Glutamatergic neuron (in vitro differentiated cells): Measurements from ENCODE around the gene PTPRN2. TPM values are rescaled to one million over a fixed set of nuclear protein-coding genes. Genes with fewer than 3 reads are reported as not detected.

Source experiments
- DNase-seq: peaks from one replicate; pipeline ENCODE4 v3.0.0; 2022
- H3K27ac Mint-ChIP-seq: one replicate; pipeline ENCODE4 v1.8.0; 2020; ENCODE audit warnings: mild to moderate bottlenecking, mixed read lengths, inconsistent platforms; ENCODE audit not compliant: unreplicated experiment
- H3K27me3 Mint-ChIP-seq: one replicate; pipeline ENCODE4 v1.8.0; 2020; ENCODE audit warnings: mild to moderate bottlenecking, moderate library complexity, mixed read lengths, inconsistent platforms; ENCODE audit not compliant: unreplicated experiment
- H3K36me3 Mint-ChIP-seq: one replicate; pipeline ENCODE4 v1.8.0; 2020; ENCODE audit warnings: mild to moderate bottlenecking, mixed read lengths, inconsistent platforms; ENCODE audit not compliant: unreplicated experiment
- H3K4me1 Mint-ChIP-seq: one replicate; pipeline ENCODE4 v1.8.0; 2020; ENCODE audit warnings: mild to moderate bottlenecking, low read depth, mixed read lengths, inconsistent platforms; ENCODE audit not compliant: unreplicated experiment
- H3K4me3 Mint-ChIP-seq: one replicate; pipeline ENCODE4 v1.8.0; 2020; ENCODE audit warnings: mild to moderate bottlenecking, mixed read lengths, inconsistent platforms; ENCODE audit not compliant: unreplicated experiment
- H3K9me3 Mint-ChIP-seq: one replicate; pipeline ENCODE4 v1.8.0; 2020; ENCODE audit warnings: mild to moderate bottlenecking, moderate library complexity, mixed read lengths, inconsistent platforms; ENCODE audit not compliant: unreplicated experiment
- CTCF ChIP-seq: fragments of 200-600 bp; sonication (generic); IDR thresholded peaks from one replicate; pipeline ENCODE4 v1.5.0; 2021; ENCODE audit not compliant: partially characterized antibody, unreplicated experiment
- total RNA-seq: library from RNA; stranded (reverse); fragmentation: NEBNext Ultra II Directional; extraction: Animal tissue kit (Norgen Biotek cat#: 25700); gene quantifications from one replicate; pipeline ENCODE4 v1.2.1, GENCODE V29; 2021; ENCODE audit not compliant: unreplicated experiment

Gene PTPRN2
- total RNA-seq, 1 donor from 2014 or later, result 49.0 TPM

DNA sequence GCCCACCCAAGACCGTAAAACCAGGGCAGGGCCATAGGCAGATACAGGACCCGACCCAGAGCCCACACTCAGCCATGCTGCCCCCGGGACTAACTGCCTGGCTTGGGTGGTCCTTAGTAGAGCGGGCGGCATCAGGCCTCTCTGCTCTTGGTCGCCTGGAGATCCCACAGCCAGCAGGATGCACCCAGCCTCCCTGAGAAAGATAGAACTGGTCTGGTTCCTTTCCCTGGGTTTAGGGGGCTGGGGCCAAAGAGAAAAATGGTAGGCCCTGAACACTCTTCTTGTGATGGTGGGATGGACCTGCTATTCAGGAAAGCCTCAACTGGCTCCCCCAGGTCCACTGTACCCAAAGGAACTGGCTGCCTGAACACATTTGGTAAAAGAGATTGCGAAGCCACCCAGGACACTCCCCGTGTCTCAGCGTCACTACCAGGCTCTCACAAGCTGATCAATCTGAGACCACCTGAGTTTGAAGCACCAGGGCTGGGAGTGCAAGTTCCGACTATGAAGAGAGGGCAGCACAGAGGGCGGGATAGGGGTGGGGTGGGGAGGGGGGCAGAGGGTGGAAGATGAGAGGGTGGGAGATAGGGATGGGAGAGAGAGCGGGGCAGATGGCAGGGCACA lies 659.3 kb downstream of the PTPRN2 start:
- TF ChIP-seq CTCF, result no peak
- Mint-ChIP-seq H3K4me3 (no peak overlapping the region), H3K27me3 (peaks cover 7% of the 10 kb centered on the region), H3K36me3 (peaks cover 5% of the 10 kb centered on the region), H3K27ac (peak overlapping the region; percentile 52), H3K9me3 (peaks cover 28% of the 10 kb centered on the region), H3K4me1 (peaks cover 13% of the 10 kb centered on the region)
- no peak for DNase-seq

DNA sequence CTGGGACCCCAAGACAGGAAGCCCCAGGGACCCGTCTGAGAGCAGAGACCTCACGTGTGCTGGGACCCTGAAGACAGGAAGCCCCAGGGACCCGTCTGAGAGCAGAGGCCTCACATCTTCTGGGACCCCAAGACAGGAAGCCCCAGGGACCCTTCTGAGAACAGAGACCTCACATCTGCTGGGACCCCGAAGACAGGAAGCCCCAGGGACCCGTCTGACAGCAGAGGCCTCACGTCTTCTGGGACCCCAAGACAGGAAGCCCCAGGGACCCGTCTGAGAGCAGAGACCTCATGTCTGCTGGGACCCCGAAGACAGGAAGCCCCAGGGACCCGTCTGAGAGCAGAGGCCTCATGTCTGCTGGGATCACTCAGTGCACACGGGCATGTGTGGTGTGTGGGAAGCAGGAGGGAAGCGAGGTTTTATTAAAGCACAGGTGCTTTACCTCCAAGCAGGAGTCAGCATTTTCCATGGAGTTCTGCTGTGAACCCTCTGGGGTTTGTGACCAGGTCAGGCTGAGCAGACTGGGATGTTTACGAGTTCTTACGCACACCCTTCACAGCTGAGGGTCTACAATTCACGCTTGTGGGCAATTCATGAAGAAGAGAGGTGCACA lies 660.2 kb downstream of the PTPRN2 start:
- Mint-ChIP-seq H3K27me3 (peaks cover 7% of the 10 kb centered on the region), H3K4me1 (peaks cover 13% of the 10 kb centered on the region), H3K36me3 (no peaks in the 10 kb centered on the region), H3K4me3 (no peak overlapping the region), H3K27ac (no peak overlapping the region), H3K9me3 (peaks cover 22% of the 10 kb centered on the region)
- TF ChIP-seq CTCF, result no peak
- no peak for DNase-seq

DNA sequence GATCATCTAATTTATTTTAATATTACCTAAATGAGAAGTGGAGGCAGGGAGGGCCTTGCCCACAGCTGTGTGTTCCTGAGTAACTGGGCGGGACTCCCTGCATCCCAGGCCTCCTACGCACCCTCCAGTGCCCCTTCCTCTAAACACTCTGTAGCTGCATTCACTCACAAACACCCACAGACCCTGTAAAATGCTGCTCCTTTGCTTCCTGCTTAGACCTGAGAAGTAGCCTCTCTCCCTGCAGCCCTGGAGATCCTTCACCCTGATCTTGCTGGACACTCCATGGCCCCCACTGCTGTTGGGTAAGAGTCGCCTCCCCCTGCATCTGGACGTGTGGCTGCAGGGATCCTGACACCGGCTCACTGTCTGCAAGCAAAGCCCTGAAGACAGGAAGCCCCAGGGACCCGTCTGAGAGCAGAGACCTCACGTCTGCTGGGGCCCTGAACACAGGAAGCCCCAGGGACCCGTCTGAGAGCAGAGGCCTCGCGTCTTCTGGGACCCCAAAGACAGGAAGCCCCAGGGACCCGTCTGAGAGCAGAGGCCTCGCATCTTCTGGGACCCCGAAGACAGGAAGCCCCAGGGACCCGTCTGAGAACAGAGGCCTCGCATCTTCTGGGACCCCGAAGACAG lies 661.0 kb downstream of the PTPRN2 start:
- Mint-ChIP-seq H3K4me3 (no peak overlapping the region), H3K9me3 (peaks cover 17% of the 10 kb centered on the region), H3K27me3 (peaks cover 7% of the 10 kb centered on the region), H3K36me3 (no peaks in the 10 kb centered on the region), H3K27ac (no peak overlapping the region), H3K4me1 (peaks cover 12% of the 10 kb centered on the region)
- no peak for TF ChIP-seq CTCF
- DNase-seq, result no peak

GRCh38 chr7:157926107-157926506 lies 661.5 kb downstream of the PTPRN2 start:
- no peak for TF ChIP-seq CTCF
- H3K27ac Mint-ChIP-seq, result no peak overlapping the region
- no peak for DNase-seq
- H3K4me3 Mint-ChIP-seq, result no peak overlapping the region
- peaks cover 6% of the 10 kb centered on the region for H3K4me1 Mint-ChIP-seq
- peaks cover 17% of the 10 kb centered on the region for H3K9me3 Mint-ChIP-seq
- peaks cover 7% of the 10 kb centered on the region for H3K27me3 Mint-ChIP-seq
- H3K36me3 Mint-ChIP-seq, result no peaks in the 10 kb centered on the region

DNA sequence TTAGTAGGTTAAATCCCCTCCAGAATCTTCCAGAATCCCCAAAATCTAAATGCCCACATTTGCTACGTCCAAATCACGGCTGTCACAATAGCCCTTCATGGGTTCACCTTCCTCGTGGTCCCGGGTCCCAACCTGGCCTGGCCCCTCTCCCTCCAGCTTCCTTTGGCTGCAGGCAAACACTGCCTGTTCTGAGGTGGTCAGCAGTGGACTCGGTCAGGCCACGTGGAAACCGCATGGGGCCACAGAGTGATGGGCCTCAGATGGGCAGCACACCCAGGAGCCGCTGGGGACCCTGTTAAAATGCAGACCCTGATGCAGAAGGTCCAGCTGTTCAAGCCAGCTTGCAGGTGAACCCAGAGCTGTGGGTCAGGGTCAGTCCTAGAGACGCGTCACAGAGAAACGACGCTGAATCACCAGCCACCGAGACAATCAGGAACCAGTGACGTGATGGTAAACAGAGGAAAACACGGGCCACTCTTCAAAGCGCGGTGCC lies 662.2 kb downstream of the PTPRN2 start:
- no peak overlapping the region for H3K4me3 Mint-ChIP-seq
- TF ChIP-seq CTCF, result no peak
- peaks cover 17% of the 10 kb centered on the region for H3K9me3 Mint-ChIP-seq
- H3K27me3 Mint-ChIP-seq, result peaks cover 7% of the 10 kb centered on the region
- H3K27ac Mint-ChIP-seq, result no peak overlapping the region
- H3K4me1 Mint-ChIP-seq, result peaks cover 4% of the 10 kb centered on the region
- H3K36me3 Mint-ChIP-seq, result no peaks in the 10 kb centered on the region
- DNase-seq, result no peak
